ENCODE data around the gene USP3. TPM values are rescaled to one million over a fixed set of nuclear protein-coding genes. Genes with fewer than 3 reads are reported as not detected.

USP3 gene
- total RNA-seq, 4 donors from 2014 or later = 26.5 to 96.3 (median 65.8) TPM

- Histone ChIP-seq H3K27me3 (no peaks in the 10 kb centered on the region), H3K27ac (no peak overlapping the region), H3K4me1 (no peaks in the 10 kb centered on the region), H3K4me3 (no peak overlapping the region), H3K9me3 (no peaks in the 10 kb centered on the region), H3K36me3 (no peaks in the 10 kb centered on the region)
- no peak for DNase-seq
- intact Hi-C loops (cut with DNase I; ENCODE audit: low total_unique reads) = no loop called here
- no peak for TF ChIP-seq CTCF (IDR thresholded peaks at IDR 0.05)
- TF ChIP-seq POLR2A (IDR thresholded peaks at IDR 0.05) = no peak
Observed at GRCh38 chr15:63640146-63640545, 135.8 kb downstream of the USP3 start.

Other genes starting within 250 kb of the USP3 start
- gene APH1B, start 227.0 kb upstream of the USP3 start, total RNA-seq = 10 to 100 TPM; 20.0 to 35.9 (median 27.2) TPM
- gene CA12, start 122.7 kb upstream of the USP3 start, total RNA-seq = 10 to 100 TPM in 1 of 4 donors, 1 to 10 TPM in 2, under 1 TPM in 1; 0.29 to 11.8 (median 8.0) TPM
- 10 to 100 TPM in 3 of 4 donors, 1 to 10 TPM in 1; 5.0 to 44.1 (median 25.2) TPM for gene FBXL22, start 92.8 kb downstream of the USP3 start, total RNA-seq